T-helper 2 cell (primary cell): ENCODE measurements around the gene DLGAP1.

ENCODE experiments used
- DNase-seq, 5 experiments: peaks; one replicate each; pipeline versions ENCODE4 v3.0.0 to v3.0.0-alpha.2; 2012 to 2022

Gene DLGAP1

GRCh38 chr18:3924455-3924854, 530.7 kb downstream of the DLGAP1 start:
- no peak for DNase-seq

- DNase-seq = no peak
Observed at GRCh38 chr18:3923750-3924149, 531.4 kb downstream of the DLGAP1 start.

- DNase-seq = no peak
Observed at GRCh38 chr18:3921826-3922225, 533.3 kb downstream of the DLGAP1 start.

DNA sequence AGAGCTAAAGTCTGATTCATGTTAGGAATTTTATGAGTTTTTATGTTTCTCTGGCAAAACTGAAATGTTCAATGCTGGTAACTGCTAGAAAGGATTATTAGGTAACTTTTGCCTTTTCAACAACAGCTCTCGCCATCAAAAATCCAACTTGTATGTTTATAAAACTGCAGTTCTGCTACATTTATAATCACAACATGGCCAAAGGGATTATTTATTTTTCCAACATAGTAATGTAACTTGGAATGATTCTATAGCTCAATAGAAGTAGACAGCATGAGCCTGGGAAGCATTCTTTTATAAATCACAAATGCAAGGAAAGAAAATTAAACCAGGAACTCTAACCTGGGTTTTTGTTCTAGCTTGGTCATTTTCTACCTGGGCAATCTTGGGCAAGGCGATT, 534.3 kb downstream of the DLGAP1 start:
- DNase-seq = no peak

- no peak for DNase-seq
Observed at GRCh38 chr18:3919396-3920061, 535.6 kb downstream of the DLGAP1 start.

- no peak for DNase-seq
Observed at GRCh38 chr18:3916082-3916481, 539.0 kb downstream of the DLGAP1 start.

DNA sequence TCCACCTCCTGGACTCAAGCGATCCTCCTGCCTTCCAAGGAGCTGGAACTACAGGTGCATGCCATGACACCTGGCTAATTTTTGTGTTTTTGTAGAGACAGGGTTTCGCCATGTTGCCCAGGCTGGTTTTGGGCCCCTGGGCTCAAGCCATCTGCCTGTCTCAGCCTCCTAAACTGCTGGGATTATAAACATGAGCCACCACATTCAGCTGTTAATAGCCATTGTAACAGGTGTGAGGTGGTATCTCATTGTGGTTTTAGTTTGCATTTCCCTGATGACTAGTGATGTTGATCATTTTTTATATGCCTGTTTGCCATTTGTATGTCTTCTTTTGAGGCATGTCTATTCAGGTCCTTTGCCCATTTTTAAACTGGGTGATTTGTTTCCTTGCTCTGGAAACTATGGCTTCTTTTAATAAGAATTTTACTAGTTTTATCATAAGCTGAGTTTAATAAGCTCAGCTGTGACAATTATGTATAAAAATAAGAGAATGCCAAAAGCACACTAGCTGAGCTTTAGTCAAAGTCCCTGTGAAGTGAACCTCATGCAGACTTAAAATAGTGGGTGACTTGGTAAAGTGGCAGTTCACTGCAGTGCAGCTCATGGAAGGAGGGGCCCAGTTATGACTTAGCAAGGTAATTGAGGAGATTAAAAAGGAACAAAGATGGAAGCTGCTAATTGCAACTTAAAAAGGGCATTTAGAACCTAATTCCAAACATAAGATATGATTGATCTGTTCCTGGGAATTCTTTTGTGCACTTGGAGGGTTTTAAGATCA, 540.1 kb downstream of the DLGAP1 start:
- DNase-seq = no peak

GRCh38 chr18:3914109-3914508, 541.0 kb downstream of the DLGAP1 start:
- no peak for DNase-seq

DNA sequence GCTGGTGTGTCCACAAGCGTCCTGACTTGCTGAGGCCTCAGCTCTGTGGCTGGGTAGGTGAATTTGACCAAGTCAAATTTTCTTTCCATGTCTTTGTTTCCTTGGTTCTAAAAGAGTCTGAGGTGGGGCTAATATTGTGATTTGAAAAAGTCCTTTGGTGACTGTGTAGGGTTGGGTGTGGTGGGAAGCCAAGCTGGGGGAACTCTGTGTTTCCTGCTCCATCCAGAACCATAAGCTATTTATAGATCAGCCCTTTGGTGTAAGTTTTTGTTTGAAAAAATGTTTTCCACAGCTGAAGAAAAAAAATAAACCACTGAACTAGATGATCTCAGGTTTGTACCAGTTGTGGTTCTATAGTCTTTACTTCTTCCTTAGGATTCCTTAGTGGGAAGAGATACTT, 542.4 kb downstream of the DLGAP1 start:
- DNase-seq = no peak

DNA sequence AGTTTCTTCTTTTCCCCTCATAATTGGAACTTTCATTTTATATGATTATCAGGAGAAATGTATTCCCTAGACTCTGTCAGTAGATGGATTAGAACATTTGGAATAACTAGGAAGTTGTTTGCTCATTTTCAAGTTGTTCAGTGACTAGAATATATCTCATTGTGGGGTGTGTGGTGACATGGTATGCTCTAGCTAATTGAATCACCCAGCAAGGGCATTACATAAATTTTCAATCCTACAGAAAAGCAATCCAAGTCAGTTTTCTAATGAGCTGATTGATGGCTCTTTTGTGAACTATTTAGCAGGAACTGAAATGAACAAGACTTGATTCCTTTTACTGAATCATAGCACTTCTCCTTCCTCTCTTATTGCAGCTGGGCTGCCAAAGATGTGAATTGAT, 543.7 kb downstream of the DLGAP1 start:
- no peak for DNase-seq

GRCh38 chr18:3910512-3910911, 544.6 kb downstream of the DLGAP1 start:
- no peak for DNase-seq

DNA sequence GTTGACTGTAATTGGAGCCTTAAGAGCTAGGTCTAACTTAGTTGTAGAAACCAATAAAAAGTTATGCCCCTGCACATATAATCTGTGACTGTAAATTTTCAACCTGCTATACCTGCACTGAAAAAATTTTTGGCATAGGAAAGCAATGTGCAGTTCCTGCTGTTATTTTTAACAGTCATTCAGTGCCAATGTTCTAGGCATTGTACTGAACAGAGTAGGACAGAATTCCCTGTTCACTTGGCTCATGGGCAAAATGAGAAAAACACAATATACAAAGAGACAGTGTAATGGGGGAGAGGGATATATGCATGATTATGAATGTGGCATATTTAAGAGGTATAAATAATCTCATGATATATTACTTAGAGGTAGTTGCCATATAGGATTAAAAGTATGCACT, 547.2 kb downstream of the DLGAP1 start:
- no peak for DNase-seq

DNA sequence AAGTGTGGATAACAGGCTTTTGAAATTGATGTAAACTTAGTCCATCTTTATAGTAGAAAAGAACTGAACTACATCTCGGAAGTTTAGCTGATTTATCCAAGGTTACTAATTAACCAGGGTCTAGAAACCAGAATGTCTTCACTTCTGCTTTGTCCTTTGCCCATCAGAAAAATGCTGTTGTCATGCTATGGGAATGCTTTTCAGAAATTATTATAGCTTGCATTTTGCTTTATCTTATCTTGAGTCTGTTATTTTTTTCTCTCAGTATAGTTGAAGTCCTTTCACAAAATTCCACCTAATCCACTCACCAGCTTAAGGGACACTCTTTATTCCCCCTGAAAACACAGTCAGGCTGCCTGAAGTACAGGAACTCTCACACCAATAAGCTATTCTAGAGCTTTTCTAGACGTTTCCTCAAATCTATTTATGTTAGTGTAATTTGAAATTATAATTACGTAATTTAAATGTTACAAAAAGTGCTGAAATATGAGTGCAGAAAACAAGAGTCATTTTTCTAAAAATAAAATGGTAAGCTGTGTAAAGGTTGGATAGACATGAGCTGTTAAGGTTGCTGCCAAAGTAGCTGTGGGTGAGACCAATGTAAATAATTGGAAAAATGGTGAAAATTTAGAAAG, 548.9 kb downstream of the DLGAP1 start:
- DNase-seq = no peak

DNA sequence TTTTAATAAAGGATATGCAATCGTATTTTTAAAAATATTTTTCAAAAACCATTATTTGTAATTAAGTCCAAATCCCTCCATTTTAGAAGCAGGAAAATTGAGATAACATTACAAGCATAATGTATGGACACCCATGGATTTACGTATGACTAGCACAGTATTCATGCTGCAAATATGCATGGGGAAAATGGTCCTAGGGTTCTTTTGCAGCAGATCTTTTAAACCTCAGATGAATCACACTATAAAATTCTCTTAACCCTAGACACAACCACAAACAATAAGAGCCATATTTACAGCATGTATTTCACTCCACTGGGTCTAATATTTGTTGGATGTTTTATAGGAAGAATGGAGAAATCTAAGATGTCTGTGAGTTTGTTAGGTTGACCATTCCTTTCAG, 551.8 kb downstream of the DLGAP1 start:
- DNase-seq = no peak

GRCh38 chr18:3902676-3903075, 552.4 kb downstream of the DLGAP1 start:
- no peak for DNase-seq

GRCh38 chr18:3901811-3902210, 553.3 kb downstream of the DLGAP1 start:
- no peak for DNase-seq

DNA sequence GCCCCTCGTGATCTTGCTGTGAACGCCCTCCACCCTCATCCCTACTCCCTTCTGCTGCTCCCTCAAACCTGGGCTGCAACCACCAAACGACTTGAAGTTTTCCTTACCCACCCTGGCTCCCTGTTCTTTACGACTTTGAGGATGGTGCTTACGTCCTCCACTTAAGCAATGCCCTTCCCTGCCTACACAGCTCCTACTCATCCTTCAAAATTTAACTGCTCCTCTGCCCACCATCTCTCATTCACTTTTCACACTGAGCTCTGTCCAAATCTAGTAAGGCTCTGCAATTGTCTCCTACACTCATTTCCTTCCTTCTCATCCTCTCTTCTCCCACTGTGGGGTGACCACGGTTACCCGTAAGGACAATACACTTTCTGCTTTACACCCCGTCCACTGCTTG, 554.1 kb downstream of the DLGAP1 start:
- DNase-seq = no peak

DNA sequence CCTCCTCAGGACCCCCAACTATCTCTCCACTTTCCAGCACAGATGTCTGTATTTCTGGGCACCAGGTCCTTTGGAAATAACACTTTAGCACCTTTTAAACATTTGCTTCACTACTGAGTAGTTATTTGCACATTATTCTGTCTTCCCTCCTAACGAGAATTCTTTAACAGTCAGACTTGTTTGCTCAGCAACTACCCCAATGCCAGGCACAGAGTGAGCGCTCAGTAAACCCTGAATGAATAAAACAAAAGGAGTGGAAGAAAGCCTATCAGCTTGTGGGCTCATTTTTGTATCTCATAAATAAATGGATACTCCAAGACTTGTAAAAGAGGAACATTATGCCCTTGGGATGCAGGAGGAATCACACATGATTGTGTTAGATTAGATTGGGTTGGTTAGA, 554.8 kb downstream of the DLGAP1 start:
- DNase-seq = no peak

DNA sequence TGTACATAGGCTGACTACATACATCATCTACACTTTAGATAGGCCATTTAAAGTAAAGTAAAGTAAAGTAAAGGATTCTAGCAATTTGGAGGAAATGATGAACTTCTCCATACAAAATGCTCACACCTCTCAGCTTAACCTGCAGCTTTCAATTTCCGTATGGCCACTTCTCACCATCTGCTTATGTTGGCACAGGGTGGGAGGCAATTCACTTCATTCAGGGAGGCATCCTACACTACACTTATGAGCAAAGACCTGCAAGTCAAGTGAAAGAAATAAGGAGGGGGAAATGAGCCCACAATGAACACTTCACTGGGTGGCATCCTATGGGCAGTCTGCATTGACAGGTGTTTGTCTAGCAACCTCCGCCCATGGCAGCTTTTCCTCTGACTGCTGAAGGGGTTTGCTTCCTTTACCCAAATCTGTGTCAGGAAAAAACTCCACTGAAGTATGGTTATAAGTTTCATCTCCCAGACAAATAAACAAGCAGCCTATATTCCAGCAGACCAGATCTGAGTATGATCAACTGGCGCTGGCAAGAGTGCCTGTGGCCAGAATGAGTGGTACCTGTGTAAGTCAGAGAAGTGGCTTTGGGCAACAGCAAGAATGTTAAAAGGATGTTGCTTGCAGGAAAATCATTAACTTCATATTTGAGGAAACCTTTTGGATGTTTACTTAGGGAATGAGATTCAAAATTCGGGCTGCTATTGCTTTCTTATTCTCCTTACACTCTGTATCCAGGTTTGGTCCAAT, 556.1 kb downstream of the DLGAP1 start:
- no peak for DNase-seq

GRCh38 chr18:3892152-3892551, 563.0 kb downstream of the DLGAP1 start:
- DNase-seq = no peak

DNA sequence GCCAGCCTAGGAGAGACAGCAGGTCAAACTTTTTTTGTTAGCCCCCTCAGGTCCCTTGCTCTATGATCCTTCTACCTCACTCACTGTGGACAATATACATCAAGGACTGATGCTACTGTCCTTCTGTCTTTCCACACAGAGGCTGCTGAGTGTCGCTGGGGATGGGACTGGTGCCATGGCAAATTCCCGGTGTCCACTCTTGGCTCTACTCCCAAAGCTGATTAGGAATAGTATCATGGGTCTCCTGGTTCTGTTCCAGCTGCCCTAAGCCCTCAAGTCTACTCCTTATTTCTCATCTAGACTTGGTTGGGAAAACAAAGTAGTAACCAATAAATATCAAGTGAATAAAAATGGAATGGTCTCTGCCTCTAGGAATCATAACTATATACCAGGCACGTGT, 563.9 kb downstream of the DLGAP1 start:
- no peak for DNase-seq

DNA sequence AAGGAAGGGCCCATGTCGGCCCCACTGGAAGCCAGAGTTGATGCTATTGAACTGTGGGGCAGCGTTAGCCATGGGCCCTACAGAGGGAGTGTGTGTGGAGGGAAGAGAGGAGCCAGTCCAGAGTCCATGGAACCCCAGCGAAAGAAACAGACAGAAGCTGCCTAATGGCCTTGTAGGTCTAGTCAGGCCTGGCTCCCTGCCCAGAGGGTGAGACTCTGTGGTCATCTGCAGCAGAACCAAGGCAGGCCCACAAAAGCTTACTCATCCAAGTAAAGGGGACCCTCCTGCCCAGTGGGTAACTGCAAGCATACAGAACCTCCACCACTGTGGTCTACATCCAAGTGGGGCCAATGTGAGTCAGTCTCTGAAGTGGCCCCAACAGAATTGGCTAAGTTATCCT, 565.3 kb downstream of the DLGAP1 start:
- DNase-seq = no peak

- no peak for DNase-seq
Observed at GRCh38 chr18:3889121-3889520, 566.0 kb downstream of the DLGAP1 start.
